GM19035 (cell line): ENCODE data around the gene MR1.

Experiments used
- ATAC-seq: cut with Tn5 transposase; IDR thresholded peaks from one replicate; pipeline ENCODE4 v1.9.1; 2021; ENCODE audit not compliant: unreplicated experiment

MR1 gene

DNA sequence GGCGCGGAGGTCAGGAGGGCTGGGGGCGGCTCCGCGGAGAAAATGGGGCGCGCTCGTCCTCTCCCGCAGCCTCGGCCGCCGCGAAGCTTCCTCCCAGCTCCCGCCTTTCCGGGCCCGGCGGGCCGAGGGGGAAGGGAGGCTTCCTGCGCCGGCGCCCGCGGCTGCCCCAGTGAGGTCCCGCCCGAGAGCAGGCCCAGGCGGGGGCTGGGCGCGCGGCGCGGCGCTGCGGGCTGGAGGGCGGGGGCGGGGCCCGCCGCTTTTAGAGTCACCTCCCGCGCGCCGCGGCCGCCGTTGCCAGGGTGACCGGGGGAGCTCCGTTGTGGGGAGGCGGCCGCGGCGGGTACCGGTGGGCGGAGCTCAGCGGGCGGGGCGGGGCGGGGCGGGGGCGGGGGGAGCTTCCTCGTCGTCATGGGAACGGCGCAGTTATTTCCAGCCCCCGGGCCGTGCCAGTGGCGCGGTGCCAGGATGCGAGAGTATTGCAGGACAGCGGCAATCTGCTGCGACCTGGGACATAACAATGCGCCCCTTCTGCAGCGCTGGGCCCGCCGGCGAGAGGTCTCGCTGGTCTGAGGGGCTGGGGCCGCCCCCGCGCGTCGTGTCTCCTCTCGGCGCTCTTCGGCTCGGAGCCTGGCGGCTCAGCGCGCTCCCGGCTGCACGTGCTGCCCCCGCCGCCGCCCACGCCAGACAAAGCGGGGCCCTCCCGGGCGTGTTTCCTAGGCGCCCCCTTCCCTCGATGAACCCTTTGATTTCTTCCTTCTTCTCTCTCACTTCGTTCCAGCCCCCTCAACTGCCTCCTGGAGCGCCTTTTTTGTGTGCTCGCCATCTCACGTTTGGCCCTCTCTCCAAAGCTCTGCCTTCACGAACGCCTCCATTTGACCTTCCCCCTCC is 71.6 kb downstream of the MR1 start:
- peak; percentile 85 for ATAC-seq

DNA sequence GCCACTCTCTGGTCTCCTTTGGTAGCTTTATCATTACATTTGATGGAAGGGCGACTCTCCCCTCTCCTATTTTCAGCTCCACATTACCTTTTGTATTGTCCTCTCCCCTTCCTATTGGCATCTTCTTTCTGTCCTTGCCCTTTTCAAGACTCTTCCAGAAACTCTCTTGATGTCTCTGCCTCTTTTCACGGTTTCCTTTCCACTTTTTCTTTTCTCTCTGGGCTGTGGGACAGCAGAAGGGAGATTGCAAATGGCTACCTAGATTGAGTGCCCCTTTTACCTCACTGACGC is 72.2 kb downstream of the MR1 start:
- no peak for ATAC-seq

DNA sequence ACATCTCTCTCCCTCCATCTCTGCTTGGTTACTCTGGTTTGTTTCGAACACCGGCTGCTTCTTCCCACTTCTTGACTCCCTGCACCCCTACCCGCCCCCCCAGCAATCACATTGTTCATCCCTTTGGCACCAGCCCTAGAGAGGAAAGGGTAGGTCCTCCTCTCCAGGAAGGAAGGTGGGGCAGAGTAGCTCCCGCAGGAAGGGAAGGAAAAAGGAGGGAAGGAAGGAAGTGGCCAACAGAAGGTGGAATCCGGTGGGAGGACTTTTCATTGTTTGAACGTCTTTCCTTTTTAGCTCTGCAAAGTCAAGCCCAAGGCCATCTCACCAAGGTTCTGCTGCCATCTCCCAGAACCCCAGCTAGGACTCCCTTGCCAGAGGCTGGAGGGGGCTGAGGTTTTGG is 72.7 kb downstream of the MR1 start:
- no peak for ATAC-seq

DNA sequence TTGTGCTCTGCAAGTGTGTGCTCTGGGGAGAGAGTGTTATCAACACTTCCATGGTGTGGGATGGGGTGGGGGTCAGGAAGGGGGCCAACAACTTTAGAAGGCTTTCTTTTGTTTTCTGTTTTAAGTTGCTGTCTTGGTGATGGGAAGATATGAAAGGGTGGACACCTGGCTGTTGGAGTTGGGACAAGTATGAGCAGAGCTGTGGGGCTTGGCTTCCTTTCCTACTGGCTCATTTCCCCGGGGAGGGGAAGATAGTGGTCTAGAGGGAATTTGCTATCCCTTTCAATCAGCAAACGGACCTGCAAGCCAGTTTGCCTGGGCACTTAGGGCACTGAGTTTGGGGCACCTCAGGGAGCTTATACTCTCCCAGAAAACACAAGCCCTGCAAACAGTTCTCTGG is 73.9 kb downstream of the MR1 start:
- ATAC-seq, result no peak

DNA sequence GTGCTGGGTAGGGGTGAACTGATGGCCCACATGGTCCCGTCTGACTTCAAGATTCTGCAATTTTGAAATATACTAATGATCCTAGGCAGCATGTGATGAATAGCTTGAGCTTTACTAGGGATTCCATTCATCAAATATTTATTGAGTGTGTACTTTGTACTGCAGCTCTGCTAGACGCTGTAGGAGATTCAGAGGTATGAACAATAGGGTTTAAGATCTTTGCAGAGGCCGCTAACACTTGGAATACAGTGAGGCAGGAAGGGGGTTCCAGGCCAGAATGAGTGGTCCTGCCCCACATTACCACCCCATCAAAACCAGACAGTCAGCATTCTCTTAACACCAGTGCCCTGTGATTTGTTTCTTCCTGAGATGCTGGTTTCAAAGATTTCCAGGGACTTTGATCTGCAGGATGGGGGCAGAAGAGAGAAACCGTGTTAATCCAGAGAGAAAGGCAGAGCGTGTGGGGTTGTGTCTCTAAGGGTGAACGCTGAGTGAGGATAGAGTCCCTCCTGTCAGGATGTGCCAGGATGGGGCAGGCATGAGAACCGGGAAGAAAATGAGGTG is 74.6 kb downstream of the MR1 start:
- ATAC-seq, result no peak

DNA sequence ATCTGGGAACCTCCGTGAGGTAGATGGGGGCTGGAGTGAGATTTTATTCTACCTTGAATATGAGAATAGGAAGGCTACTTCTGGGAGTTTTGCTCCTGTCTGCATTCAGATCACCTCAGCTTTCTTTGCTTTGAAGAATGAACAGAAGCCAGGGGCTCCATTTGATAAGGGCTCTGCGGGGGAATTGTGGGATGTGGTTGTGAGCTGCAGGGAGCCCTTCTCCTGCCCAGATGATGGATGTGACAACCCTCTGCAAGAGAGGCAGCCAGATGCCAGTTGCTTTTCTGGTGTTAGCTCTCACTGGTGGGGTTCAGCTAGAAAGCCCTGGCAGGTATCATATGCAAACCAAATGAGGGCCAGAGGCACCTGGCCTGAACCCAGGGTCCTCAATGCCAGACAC is 76.2 kb downstream of the MR1 start:
- no peak for ATAC-seq
